HepG2 (cell line): ENCODE measurements around the gene PMPCB. TPM values are rescaled to one million over a fixed set of nuclear protein-coding genes. Genes with fewer than 3 reads are reported as not detected.

ENCODE experiments used
- ARHGAP35 ChIP-seq: sonication (generic); formaldehyde crosslinking; IDR thresholded peaks from 2 replicates; pipeline ENCODE4 v1.9.0; 2022; ENCODE audit warnings: mild to moderate bottlenecking, inconsistent platforms, moderate library complexity, missing genetic modification reagents, borderline replicate concordance
- BCL6 ChIP-seq: IDR thresholded peaks from 2 replicates; pipeline ENCODE4 v1.6.1; 2016; ENCODE audit warnings: missing genetic modification reagents, missing compliant biosample characterization
- FOSL1 ChIP-seq: sonication (generic); formaldehyde crosslinking; IDR thresholded peaks from 2 replicates; pipeline ENCODE4 v1.9.0; 2021; ENCODE audit warnings: missing genetic modification reagents, borderline replicate concordance
- FOXC1 ChIP-seq: sonication (generic); formaldehyde crosslinking; IDR thresholded peaks from 2 replicates; pipeline ENCODE4 v1.8.0; 2022; ENCODE audit warnings: mild to moderate bottlenecking, missing genetic modification reagents, borderline replicate concordance
- KDM6A ChIP-seq: IDR thresholded peaks from 2 replicates; pipeline ENCODE4 v1.6.1; 2016; ENCODE audit warnings: low read depth
- MATR3 ChIP-seq: sonication (generic); formaldehyde crosslinking; IDR thresholded peaks from 2 replicates; pipeline ENCODE4 v1.4.0; 2020; ENCODE audit warnings: missing genetic modification reagents
- MNT ChIP-seq: fragments of 450-650 bp; IDR thresholded peaks from 2 replicates; pipeline ENCODE4 v1.6.1; 2016
- NPAS2 ChIP-seq: sonication (generic); formaldehyde crosslinking; IDR thresholded peaks from 2 replicates; pipeline ENCODE4 v1.8.0; 2022; ENCODE audit warnings: mild to moderate bottlenecking, missing genetic modification reagents, borderline replicate concordance
- POLR2AphosphoS5 ChIP-seq: IDR thresholded peaks from 2 replicates; pipeline ENCODE4 v1.6.1; 2012; ENCODE audit warnings: low read depth, low read length
- RCOR2 ChIP-seq: IDR thresholded peaks from 2 replicates; pipeline ENCODE4 v1.6.1; 2016; ENCODE audit warnings: missing biosample characterization, missing genetic modification reagents
- RELA ChIP-seq: sonication (generic); formaldehyde crosslinking; IDR thresholded peaks from 2 replicates; pipeline ENCODE4 v1.4.0; 2020; ENCODE audit warnings: missing genetic modification reagents
- TFDP1 ChIP-seq: IDR thresholded peaks from 2 replicates; pipeline ENCODE4 v1.6.1; 2016; ENCODE audit warnings: missing compliant biosample characterization, missing genetic modification reagents, borderline replicate concordance
- YEATS2 ChIP-seq: sonication (generic); formaldehyde crosslinking; IDR thresholded peaks from 2 replicates; pipeline ENCODE4 v1.4.0; 2020; ENCODE audit warnings: missing genetic modification reagents, borderline replicate concordance
- ZBTB42 ChIP-seq: sonication (generic); formaldehyde crosslinking; IDR thresholded peaks from 2 replicates; pipeline ENCODE4 v1.5.0; 2020; ENCODE audit warnings: mild to moderate bottlenecking, missing genetic modification reagents
- ZBTB8A ChIP-seq: sonication (generic); formaldehyde crosslinking; IDR thresholded peaks from 2 replicates; pipeline ENCODE4 v1.4.0; 2020; ENCODE audit warnings: mild to moderate bottlenecking, low read depth, missing genetic modification reagents, borderline replicate concordance
- ZNF382 ChIP-seq: sonication (generic); formaldehyde crosslinking; IDR thresholded peaks from 2 replicates; pipeline ENCODE4 v1.5.0; 2020; ENCODE audit warnings: missing genetic modification reagents, mild to moderate bottlenecking, borderline replicate concordance
- ZNF644 ChIP-seq: IDR thresholded peaks from 2 replicates; pipeline ENCODE4 v1.6.1; 2016; ENCODE audit warnings: low read depth
- ZNF737 ChIP-seq: sonication (generic); formaldehyde crosslinking; IDR thresholded peaks from 2 replicates; pipeline ENCODE4 v1.5.0; 2020; ENCODE audit warnings: missing genetic modification reagents, mild to moderate bottlenecking, borderline replicate concordance
- ZNF768 ChIP-seq: sonication (generic); formaldehyde crosslinking; IDR thresholded peaks from 2 replicates; pipeline ENCODE4 v1.4.0; 2020; ENCODE audit warnings: missing genetic modification reagents
- ZNF772 ChIP-seq: sonication (generic); formaldehyde crosslinking; IDR thresholded peaks from 2 replicates; pipeline ENCODE4 v1.5.0; 2020; ENCODE audit warnings: mild to moderate bottlenecking, missing genetic modification reagents
- ZSCAN21 ChIP-seq: sonication (generic); formaldehyde crosslinking; IDR thresholded peaks from 2 replicates; pipeline ENCODE4 v1.8.0; 2022; ENCODE audit warnings: mild to moderate bottlenecking, missing genetic modification reagents, moderate library complexity, borderline replicate concordance
- ZUFSP ChIP-seq: sonication (generic); formaldehyde crosslinking; IDR thresholded peaks from 2 replicates; pipeline ENCODE4 v1.9.0; 2021; ENCODE audit warnings: missing genetic modification reagents, mild to moderate bottlenecking, borderline replicate concordance
- polyA plus RNA-seq, 8 experiments: library from polyadenylated mRNA; depleted of rRNA in 3 of 8; stranded (reverse) in 7 of 8; unstranded in 1 of 8; fragments of >200 nt; fragmentation: Illumina TruSeq in 4 of 8; extraction: Trizol in 4 of 8; gene quantifications; 2 replicates each; pipeline versions ENCODE4 v1.2.1 to v1.2.3, GENCODE V29; 2011 to 2016; ENCODE audit warnings: low read depth in 4 of 8, missing spikeins in 1 of 8, mixed read lengths in 1 of 8; ENCODE audit not compliant: insufficient read depth in 1 of 8
- total RNA-seq, 5 experiments: library from RNA; depleted of rRNA; stranded (reverse); fragments of >200 nt; fragmentation: Illumina TruSeq; extraction: Trizol; gene quantifications; 2 replicates each; pipeline ENCODE4 v1.2.3, GENCODE V29; 2016; ENCODE audit warnings: low read depth in 1 of 5
- TF ChIP-seq, protein P1 (sequence below): sonication (generic); formaldehyde crosslinking; IDR thresholded peaks from 2 replicates; pipeline ENCODE4 v1.4.0; 2020; ENCODE audit warnings: missing genetic modification reagents

PMPCB gene
- total and polyA plus RNA-seq, 2 of the 13 experiments (the other 11 are each of a cell fraction or from before 2014, with no cell fraction given): 80.8 to 124 TPM

GRCh38 chr7:103344453-103345149, 47.4 kb downstream of the PMPCB start, which contains the start of gene DNAJC2 (continued):
- TF ChIP-seq, protein P1, sequence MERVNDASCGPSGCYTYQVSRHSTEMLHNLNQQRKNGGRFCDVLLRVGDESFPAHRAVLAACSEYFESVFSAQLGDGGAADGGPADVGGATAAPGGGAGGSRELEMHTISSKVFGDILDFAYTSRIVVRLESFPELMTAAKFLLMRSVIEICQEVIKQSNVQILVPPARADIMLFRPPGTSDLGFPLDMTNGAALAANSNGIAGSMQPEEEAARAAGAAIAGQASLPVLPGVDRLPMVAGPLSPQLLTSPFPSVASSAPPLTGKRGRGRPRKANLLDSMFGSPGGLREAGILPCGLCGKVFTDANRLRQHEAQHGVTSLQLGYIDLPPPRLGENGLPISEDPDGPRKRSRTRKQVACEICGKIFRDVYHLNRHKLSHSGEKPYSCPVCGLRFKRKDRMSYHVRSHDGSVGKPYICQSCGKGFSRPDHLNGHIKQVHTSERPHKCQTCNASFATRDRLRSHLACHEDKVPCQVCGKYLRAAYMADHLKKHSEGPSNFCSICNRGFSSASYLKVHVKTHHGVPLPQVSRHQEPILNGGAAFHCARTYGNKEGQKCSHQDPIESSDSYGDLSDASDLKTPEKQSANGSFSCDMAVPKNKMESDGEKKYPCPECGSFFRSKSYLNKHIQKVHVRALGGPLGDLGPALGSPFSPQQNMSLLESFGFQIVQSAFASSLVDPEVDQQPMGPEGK: peak; percentile 93
- TF ChIP-seq MATR3 (no peak), ZUFSP (CRISPR knock-in tag) (no peak), ZNF644 (CRISPR knock-in tag) (0 out of 2 replicates have a peak, but pooled peaks have one; percentile 32), ZNF768 (CRISPR knock-in tag) (peak; percentile 45; the same call in 1 of the 2 replicates), POLR2AphosphoS5 (peak; percentile 82), ZNF772 (CRISPR knock-in tag) (peak; percentile 39; the same call in 1 of the 2 replicates), FOSL1 (no peak), MNT (peak; percentile 50), ZBTB8A (CRISPR knock-in tag) (no peak), ARHGAP35 (CRISPR knock-in tag) (peak; percentile 55), NPAS2 (CRISPR knock-in tag) (no peak), YEATS2 (CRISPR knock-in tag) (peak; percentile 94), FOXC1 (CRISPR knock-in tag) (peak; percentile 88; the same call in 1 of the 2 replicates), RCOR2 (CRISPR knock-in tag) (no peak), ZNF737 (CRISPR knock-in tag) (0 out of 2 replicates have a peak, but pooled peaks have one; percentile 29), KDM6A (CRISPR knock-in tag) (no peak), RELA (CRISPR knock-in tag) (no peak), TFDP1 (CRISPR knock-in tag) (peak; percentile 93), ZNF382 (no peak), ZBTB42 (CRISPR knock-in tag) (peak; percentile 78; the same call in 1 of the 2 replicates), BCL6 (CRISPR knock-in tag) (peak; percentile 47), ZSCAN21 (CRISPR knock-in tag) (peak; percentile 85)
